SK-N-SH (cell line): ENCODE measurements around the gene METTL25B. TPM values are rescaled to one million over a fixed set of nuclear protein-coding genes. Genes with fewer than 3 reads are reported as not detected.

ENCODE experiments used
- CTCF ChIA-PET: fragments of 300-600, 350-600 bp; formaldehyde crosslinking; extraction: SDS; loops from one replicate; lab custom pipeline; 2021; lab: Yijun Ruan, JAX
- POLR2A ChIA-PET: fragments of 350-600 bp; sonication (Branson Sonifier 250); formaldehyde crosslinking; extraction: SDS; loops from one replicate; lab custom pipeline; 2020; ENCODE audit warnings: antibody characterized with exemption, inconsistent platforms; lab: Yijun Ruan, JAX
- DNase-seq: peaks from one replicate; pipeline ENCODE4 v3.0.0; 2012
- H2AFZ ChIP-seq: fragments of 200-600 bp; sonication (generic); 2 replicates; pipeline ENCODE4 v1.8.1; 2016; ENCODE audit warnings: antibody characterized with exemption, mild to moderate bottlenecking, low read depth
- H3F3A ChIP-seq: fragments of 200-600 bp; sonication (generic); replicated peaks from 2 replicates; pipeline ENCODE3; 2016; ENCODE audit warnings: antibody characterized with exemption, mild to moderate bottlenecking; ENCODE audit not compliant: insufficient read depth
- H3K27ac ChIP-seq, 2 experiments: fragments of 200-500 bp in 1 of 2; fragments of 200-600 bp in 1 of 2; sonication (Bioruptor generic) in 1 of 2; sonication (generic), shearing (Covaris generic) in 1 of 2; 2 replicates each; pipeline versions ENCODE4 v1.5.1 to v1.6.1; 2014 to 2016; ENCODE audit warnings: low read depth in 2 of 2, inconsistent platforms in 1 of 2, low read length in 1 of 2, mild to moderate bottlenecking in 1 of 2, mixed read lengths in 1 of 2
- H3K27me3 ChIP-seq: fragments of 200-600 bp; sonication (generic), shearing (Covaris generic); 2 replicates; pipeline ENCODE4 v1.6.1; 2016; ENCODE audit warnings: mixed run types; ENCODE audit not compliant: insufficient read depth
- H3K36me3 ChIP-seq, 2 experiments: fragments of 200-500 bp in 1 of 2; fragments of 200-600 bp in 1 of 2; sonication (Bioruptor generic) in 1 of 2; sonication (generic) in 1 of 2; replicated peaks in 1 of 2; 2 replicates each; pipeline versions ENCODE3 to v1.5.1; 2014 to 2016; ENCODE audit warnings: low read length in 1 of 2, mild to moderate bottlenecking in 1 of 2; ENCODE audit not compliant: insufficient read depth in 2 of 2, control insufficient read depth in 1 of 2
- H3K4me1 ChIP-seq, 2 experiments: fragments of 200-500 bp in 1 of 2; fragments of 200-600 bp in 1 of 2; sonication (Bioruptor generic) in 1 of 2; sonication (generic), shearing (Covaris generic) in 1 of 2; 2 replicates each; pipeline versions ENCODE4 v1.5.1 to v1.6.1; 2014 to 2016; ENCODE audit warnings: low read depth in 1 of 2, low read length in 1 of 2, mixed run types in 1 of 2; ENCODE audit not compliant: insufficient read depth in 2 of 2, control insufficient read depth in 1 of 2
- H3K4me2 ChIP-seq: fragments of 200-600 bp; sonication (generic), shearing (Covaris generic); 2 replicates; pipeline ENCODE4 v1.6.1; 2017; ENCODE audit warnings: mixed run types
- H3K4me3 ChIP-seq, 2 experiments: fragments of 200-500 bp in 1 of 2; fragments of 200-600 bp in 1 of 2; sonication (Bioruptor generic) in 1 of 2; sonication (generic), shearing (Covaris generic) in 1 of 2; 2 replicates each; pipeline versions ENCODE4 v1.5.1 to v1.8.1; 2014 to 2016; ENCODE audit warnings: low read depth in 2 of 2, inconsistent platforms in 1 of 2, low read length in 1 of 2, mild to moderate bottlenecking in 1 of 2, mixed read lengths in 1 of 2, moderate library complexity in 1 of 2
- H3K79me2 ChIP-seq: fragments of 200-600 bp; sonication (generic); 2 replicates; pipeline ENCODE4 v1.8.1; 2017; ENCODE audit warnings: mild to moderate bottlenecking; ENCODE audit not compliant: insufficient read depth
- H3K9ac ChIP-seq: fragments of 200-600 bp; sonication (generic); 2 replicates; pipeline ENCODE4 v1.6.1; 2017; ENCODE audit warnings: mixed run types
- H3K9me2 ChIP-seq: fragments of 200-600 bp; sonication (generic); 2 replicates; pipeline ENCODE4 v1.6.1; 2017; ENCODE audit warnings: mixed run types
- H3K9me3 ChIP-seq: fragments of 200-600 bp; sonication (generic); 2 replicates; pipeline ENCODE4 v1.6.1; 2017; ENCODE audit warnings: mixed run types, mild to moderate bottlenecking, moderate library complexity
- H4K20me1 ChIP-seq: fragments of 200-600 bp; sonication (generic); 2 replicates; pipeline ENCODE4 v1.6.1; 2017; ENCODE audit warnings: mild to moderate bottlenecking, mixed run types; ENCODE audit not compliant: insufficient read depth
- CHD2 ChIP-seq: fragments of 150-350 bp; IDR thresholded peaks from 2 replicates; pipeline ENCODE4 v1.6.1; 2018; ENCODE audit warnings: low read length; ENCODE audit not compliant: partially characterized antibody
- CTCF ChIP-seq: fragments of 200-600 bp; sonication (generic); IDR thresholded peaks from 2 replicates; pipeline ENCODE4 v1.6.1; 2017; ENCODE audit warnings: antibody characterized with exemption, mild to moderate bottlenecking, moderate library complexity
- ELF1 ChIP-seq: IDR thresholded peaks from 2 replicates; pipeline ENCODE4 v1.4.0; 2012
- EP300 ChIP-seq, 2 experiments: IDR thresholded peaks; 2 replicates each; pipeline versions ENCODE4 v1.4.0 to v1.6.1; 2012; ENCODE audit warnings: borderline replicate concordance in 1 of 2, low read depth in 1 of 2, low read length in 1 of 2
- EZH2phosphoT487 ChIP-seq: fragments of 200-600 bp; sonication (generic); IDR thresholded peaks from 2 replicates; pipeline ENCODE4 v1.6.1; 2017; ENCODE audit warnings: low read depth, mixed run types, mild to moderate bottlenecking, antibody characterized with exemption, moderate library complexity, borderline replicate concordance
- GABPA ChIP-seq: IDR thresholded peaks from 2 replicates; pipeline ENCODE4 v1.4.0; 2012; ENCODE audit warnings: low read depth, mild to moderate bottlenecking
- GATA2 ChIP-seq: sonication (generic); formaldehyde crosslinking; IDR thresholded peaks from 2 replicates; pipeline ENCODE4 v1.5.0; 2020; ENCODE audit warnings: mild to moderate bottlenecking, missing genetic modification reagents
- MEF2A ChIP-seq: IDR thresholded peaks from 2 replicates; pipeline ENCODE4 v1.4.0; 2012; ENCODE audit warnings: low read depth, borderline replicate concordance
- MXI1 ChIP-seq: IDR thresholded peaks from 2 replicates; pipeline ENCODE4 v1.6.1; 2012; ENCODE audit warnings: mild to moderate bottlenecking, low read depth, low read length, improper control_type of control experiment
- NFIC ChIP-seq: IDR thresholded peaks from 2 replicates; pipeline ENCODE4 v1.4.0; 2012; ENCODE audit warnings: borderline replicate concordance
- NRF1 ChIP-seq: IDR thresholded peaks from 2 replicates; pipeline ENCODE4 v1.6.1; 2012; ENCODE audit warnings: low read depth, mild to moderate bottlenecking, low read length
- POLR2AphosphoS5 ChIP-seq: IDR thresholded peaks from 2 replicates; pipeline ENCODE4 v1.6.1; 2012; ENCODE audit warnings: low read depth, low read length
- RAD21 ChIP-seq: IDR thresholded peaks from 2 replicates; pipeline ENCODE4 v1.6.1; 2012; ENCODE audit warnings: mild to moderate bottlenecking, low read length
- RCOR1 ChIP-seq: fragments of 150-350 bp; IDR thresholded peaks from 2 replicates; pipeline ENCODE4 v1.6.1; 2017; ENCODE audit warnings: antibody characterized with exemption, low read length
- RFX5 ChIP-seq: IDR thresholded peaks from 2 replicates; pipeline ENCODE4 v1.6.1; 2012; ENCODE audit warnings: mild to moderate bottlenecking, improper control_type of control experiment, low read length
- RXRA ChIP-seq: IDR thresholded peaks from 2 replicates; pipeline ENCODE4 v1.4.0; 2012; ENCODE audit warnings: low read depth, mild to moderate bottlenecking, borderline replicate concordance
- SIN3A ChIP-seq: IDR thresholded peaks from 2 replicates; pipeline ENCODE4 v1.6.1; 2012; ENCODE audit warnings: low read depth, mild to moderate bottlenecking, low read length, moderate library complexity, borderline replicate concordance
- SMC3 ChIP-seq: IDR thresholded peaks from 2 replicates; pipeline ENCODE4 v1.6.1; 2012; ENCODE audit warnings: low read depth, low read length, improper control_type of control experiment
- TAF1 ChIP-seq: IDR thresholded peaks from 2 replicates; pipeline ENCODE4 v1.6.1; 2012; ENCODE audit warnings: low read depth, mild to moderate bottlenecking, low read length, moderate library complexity, borderline replicate concordance
- TCF12 ChIP-seq: IDR thresholded peaks from 2 replicates; pipeline ENCODE4 v1.4.0; 2012
- TEAD4 ChIP-seq: IDR thresholded peaks from 2 replicates; pipeline ENCODE4 v1.4.0; 2012; ENCODE audit warnings: mild to moderate bottlenecking, borderline replicate concordance; ENCODE audit not compliant: insufficient read depth
- USF1 ChIP-seq: IDR thresholded peaks from 2 replicates; pipeline ENCODE4 v1.4.0; 2012; ENCODE audit warnings: low read depth, borderline replicate concordance
- YY1 ChIP-seq: IDR thresholded peaks from 2 replicates; pipeline ENCODE4 v1.4.0; 2012; ENCODE audit warnings: low read depth, mild to moderate bottlenecking
- ZBTB33 ChIP-seq: IDR thresholded peaks from 2 replicates; pipeline ENCODE4 v1.4.0; 2012; ENCODE audit warnings: low read depth, borderline replicate concordance
- WGBS: methylation state at CpG from one replicate; pipeline ENCODE4 v1.1.6; 2017; ENCODE audit warnings: low lambda C conversion rate; 5-methylcytosine and 5-hydroxymethylcytosine counted together
- polyA plus RNA-seq, 3 experiments: library from polyadenylated mRNA; depleted of rRNA; stranded (reverse); fragments of >200 nt; gene quantifications; 2 replicates each; pipeline ENCODE4 v1.2.3, GENCODE V29; 2012
- TF ChIP-seq, protein P1 (sequence below): IDR thresholded peaks from 2 replicates; pipeline ENCODE4 v1.4.0; 2012; ENCODE audit warnings: low read depth
- TF ChIP-seq, protein P2 (sequence below): IDR thresholded peaks from 2 replicates; pipeline ENCODE4; 2012

METTL25B gene
- polyA plus RNA-seq, 1 of the 3 experiments (the other 2 are of a cell fraction), result 20.1 TPM

- no peaks in the 10 kb centered on the region for H3K9me3 ChIP-seq
- peaks cover 18 to 19% of the 10 kb centered on the region in 2 experiments for H3K36me3 ChIP-seq
- ChIA-PET POLR2A (interaction anchor here (0.7 to 3.9 kb wide), 10 partner anchors 10 to 93 kb away, joined by 3 to 27 read pairs (median 4); partner anchors contain the start of genes HDGF, ISG20L2, METTL25B and MRPL24), CTCF (interaction anchor here (0.7 to 9.5 kb wide), 16 partner anchors 15 to 409 kb away, joined by 3 to 64 read pairs (median 4); partner anchors contain the start of genes HDGF, INSRR, METTL25B and MRPL24)
- peak within 1 kb of the TSS; percentile 72 to 86 for H3K4me3 ChIP-seq
- peaks cover 13% of the 10 kb centered on the region; the same call in 1 of the 2 replicates for H4K20me1 ChIP-seq
- peak within 1 kb of the TSS; percentile 95 for H3K9ac ChIP-seq
- DNase-seq, result peak; percentile 87
- H3K4me1 ChIP-seq, result peaks cover 23 to 26% of the 10 kb centered on the region in 2 experiments; a peak in 3 of 4 replicates
- peak within 1 kb of the TSS; percentile 77 to 90 for H3K27ac ChIP-seq
- H2AFZ ChIP-seq, result peak within 1 kb of the TSS; percentile 85
- TF ChIP-seq RXRA (no peak), TEAD4 (no peak), NRF1 (peak; percentile 18; the same call in 1 of the 2 replicates), EZH2phosphoT487 (no peak), CHD2 (peak; percentile 95), TCF12 (peak; percentile 40; the same call in 1 of the 2 replicates), USF1 (no peak), POLR2AphosphoS5 (no peak; the same call in 1 of the 2 replicates), YY1 (peak; percentile 95), MEF2A (no peak), ZBTB33 (0 out of 2 replicates have a peak, but pooled peaks have one; percentile 46), CTCF (0 out of 2 replicates have a peak, but pooled peaks have one; percentile 7), GATA2 (CRISPR knock-in tag) (peak; percentile 68), RCOR1 (no peak), RAD21 (peak; percentile 29; the same call in 1 of the 2 replicates), TAF1 (peak; percentile 74), SIN3A (no peak), GABPA (peak; percentile 86), ELF1 (peak; percentile 85), RFX5 (peak; percentile 79; the same call in 1 of the 2 replicates), NFIC (peak; percentile 24; the same call in 1 of the 2 replicates), EP300 (IDR thresholded peaks at IDR 0.05; ENCODE audit: borderline replicate concordance in 1 of 2, low read depth in 1 of 2, low read length in 1 of 2) (peak; percentile 10 to 20; a peak in 2 of 4 replicates), SMC3 (0 out of 2 replicates have a peak, but pooled peaks have one; percentile 1), MXI1 (0 out of 2 replicates have a peak, but pooled peaks have one; percentile 9)
- TF ChIP-seq, protein P1, sequence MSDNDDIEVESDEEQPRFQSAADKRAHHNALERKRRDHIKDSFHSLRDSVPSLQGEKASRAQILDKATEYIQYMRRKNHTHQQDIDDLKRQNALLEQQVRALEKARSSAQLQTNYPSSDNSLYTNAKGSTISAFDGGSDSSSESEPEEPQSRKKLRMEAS, result peak; percentile 71
- TF ChIP-seq, protein P2, sequence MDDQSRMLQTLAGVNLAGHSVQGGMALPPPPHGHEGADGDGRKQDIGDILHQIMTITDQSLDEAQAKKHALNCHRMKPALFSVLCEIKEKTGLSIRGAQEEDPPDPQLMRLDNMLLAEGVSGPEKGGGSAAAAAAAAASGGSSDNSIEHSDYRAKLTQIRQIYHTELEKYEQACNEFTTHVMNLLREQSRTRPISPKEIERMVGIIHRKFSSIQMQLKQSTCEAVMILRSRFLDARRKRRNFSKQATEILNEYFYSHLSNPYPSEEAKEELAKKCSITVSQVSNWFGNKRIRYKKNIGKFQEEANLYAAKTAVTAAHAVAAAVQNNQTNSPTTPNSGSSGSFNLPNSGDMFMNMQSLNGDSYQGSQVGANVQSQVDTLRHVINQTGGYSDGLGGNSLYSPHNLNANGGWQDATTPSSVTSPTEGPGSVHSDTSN, result peak; percentile 64
- no peaks in the 10 kb centered on the region for H3F3A ChIP-seq
- H3K79me2 ChIP-seq, result peaks cover 61% of the 10 kb centered on the region
- no peaks in the 10 kb centered on the region for H3K27me3 ChIP-seq
- WGBS, result under 1% methylated on average over 31 of the region's 50 CpGs
- H3K4me2 ChIP-seq, result peak within 1 kb of the TSS; percentile 89
- no peaks in the 10 kb centered on the region for H3K9me2 ChIP-seq
These were observed 39.0 kb downstream of the METTL25B start, which contains the start of gene PRCC for GRCh38 chr1:156767101-156767878. Gene PRCC (plus strand): TSS chr1:156767535. CDS start chr1:156767772, 237 bp downstream.
